Amniotic epithelial cell (primary cell): ENCODE data around the gene MLST8.
"Not testable (repeated sequence)": the region's sequence is repeated elsewhere in the genome, so short reads cannot be mapped to it uniquely, and the experiment has no call there.

Experiments
- DNase-seq: peaks from one replicate; pipeline ENCODE4 v3.0.0-alpha.2; 2010; ENCODE audit warnings: low read depth

MLST8 gene

GRCh38 chr16:2244926-2245795, 39.9 kb downstream of the MLST8 start:
- no peak for DNase-seq

DNA sequence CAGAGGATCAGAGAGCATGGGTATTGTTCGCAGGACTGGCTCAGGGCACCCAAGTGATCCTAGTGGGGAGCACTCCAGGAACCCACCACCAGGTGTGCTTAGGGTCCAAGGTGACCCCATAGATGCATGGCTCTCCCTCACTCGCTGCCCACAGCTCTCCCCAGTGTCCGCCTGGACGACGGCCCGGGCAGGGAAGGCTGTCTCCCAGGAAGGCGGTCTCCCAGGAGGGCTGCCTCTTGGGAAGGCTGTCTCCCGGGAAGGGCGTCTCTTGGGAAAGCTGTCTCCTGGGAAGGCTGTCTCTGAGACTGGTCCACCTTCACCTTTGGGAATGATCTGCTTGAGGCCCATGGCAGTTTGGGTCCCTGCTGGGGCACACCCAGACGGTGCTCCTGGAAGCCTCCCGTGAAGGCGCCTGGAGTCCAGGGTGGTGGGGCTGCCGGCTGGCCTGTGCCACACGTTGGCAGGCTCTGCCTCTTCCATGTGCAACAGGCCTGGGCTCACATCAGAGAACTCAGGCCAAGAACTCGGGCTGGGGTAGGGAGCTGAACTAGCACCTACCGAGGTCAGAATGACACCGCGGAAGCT, 41.1 kb downstream of the MLST8 start:
- no peak for DNase-seq

DNA sequence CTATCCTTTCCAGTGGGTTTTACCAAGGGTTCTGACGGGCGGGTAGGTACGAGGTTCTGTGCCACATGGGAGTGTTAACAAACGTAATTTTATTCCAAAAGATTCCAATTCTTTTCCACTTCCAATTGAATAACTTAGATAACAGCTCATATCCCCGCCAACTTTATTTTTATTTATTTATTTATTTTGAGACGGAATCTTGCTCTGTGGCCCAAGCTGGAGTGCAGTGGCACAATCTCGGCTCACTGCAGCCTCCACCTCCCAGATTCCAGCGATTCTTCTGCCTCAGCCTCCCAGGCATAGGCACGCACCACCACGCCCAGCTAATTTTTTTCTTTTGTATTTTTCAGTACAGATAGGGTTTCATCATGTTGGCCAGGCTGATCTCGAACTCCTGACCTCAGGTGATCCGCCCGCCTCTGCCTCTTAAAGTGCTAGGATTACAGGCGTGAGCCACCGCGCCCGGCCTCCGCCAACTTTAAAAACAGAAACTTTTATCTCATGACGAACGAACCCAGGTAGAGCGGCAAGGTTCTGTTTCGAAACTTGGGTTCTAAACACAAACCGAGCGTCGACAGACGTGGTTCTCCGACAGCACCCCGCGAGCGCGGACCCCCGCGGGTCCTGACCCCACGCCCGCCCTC, 45.5 kb downstream of the MLST8 start:
- DNase-seq, result peak; percentile 47

DNA sequence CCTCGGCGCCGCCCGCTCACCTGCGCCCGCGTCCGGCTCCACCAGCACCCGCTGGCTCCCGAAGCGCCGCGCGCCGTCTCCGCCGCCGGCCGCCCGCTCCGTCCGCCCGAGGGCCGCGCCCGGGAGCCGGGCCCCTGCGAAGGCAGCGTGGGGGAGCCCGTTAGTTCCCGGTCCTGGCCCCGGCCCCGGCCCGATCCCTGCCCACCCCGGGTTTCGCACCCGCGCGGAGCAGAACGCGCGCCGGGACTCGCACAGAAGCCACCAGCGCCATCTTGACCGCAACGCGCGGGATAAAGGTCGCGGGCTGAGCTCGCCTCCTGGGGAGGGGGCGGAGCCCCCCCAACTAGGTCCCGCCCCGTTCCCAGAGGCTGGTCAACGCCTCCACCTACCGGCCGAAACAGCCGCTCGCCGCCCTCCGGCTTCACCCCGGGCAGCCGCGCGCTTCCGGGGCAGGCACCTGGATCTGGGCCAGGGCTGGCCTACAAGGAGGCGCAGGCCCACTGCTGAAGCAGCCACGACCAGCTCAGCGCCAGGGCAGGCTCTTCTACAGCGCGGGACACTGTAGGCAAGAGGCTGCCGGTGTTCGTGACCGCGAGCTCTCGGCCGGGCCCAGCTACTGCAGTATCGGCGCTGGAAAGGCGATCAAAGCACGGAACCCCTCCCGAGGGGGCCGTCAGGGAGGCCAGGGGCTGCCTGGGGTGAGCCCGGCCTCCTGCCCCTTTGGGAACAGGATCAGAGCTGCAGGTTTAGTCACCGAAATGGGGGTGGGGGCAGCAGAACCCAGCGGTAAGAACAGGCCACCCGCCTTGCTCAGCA, 46.2 kb downstream of the MLST8 start, which contains the start of gene ECI1:
Gene ECI1, minus strand, starts transcription at position 292 of the 816 bp plus-strand sequence. Its CDS starts 21 bp downstream, at position 271.
- peak; percentile 92 for DNase-seq

DNA sequence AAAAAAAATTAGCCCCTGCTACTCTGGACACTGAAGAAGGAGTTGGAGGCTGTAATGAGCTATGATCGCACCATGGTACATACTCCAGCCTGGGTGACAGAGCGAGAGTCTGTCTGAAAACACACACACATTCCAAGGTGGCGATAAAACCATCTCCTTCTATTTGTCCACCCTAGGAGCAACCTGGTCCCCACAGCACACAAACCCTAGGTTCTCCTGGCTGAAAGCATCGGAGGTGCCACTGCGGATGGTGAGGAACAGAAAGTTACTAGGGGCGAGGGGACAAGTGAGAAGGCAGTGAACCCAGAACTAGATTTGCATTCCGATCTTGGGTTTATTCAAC, 47.5 kb downstream of the MLST8 start:
- peak; percentile 9 for DNase-seq

DNA sequence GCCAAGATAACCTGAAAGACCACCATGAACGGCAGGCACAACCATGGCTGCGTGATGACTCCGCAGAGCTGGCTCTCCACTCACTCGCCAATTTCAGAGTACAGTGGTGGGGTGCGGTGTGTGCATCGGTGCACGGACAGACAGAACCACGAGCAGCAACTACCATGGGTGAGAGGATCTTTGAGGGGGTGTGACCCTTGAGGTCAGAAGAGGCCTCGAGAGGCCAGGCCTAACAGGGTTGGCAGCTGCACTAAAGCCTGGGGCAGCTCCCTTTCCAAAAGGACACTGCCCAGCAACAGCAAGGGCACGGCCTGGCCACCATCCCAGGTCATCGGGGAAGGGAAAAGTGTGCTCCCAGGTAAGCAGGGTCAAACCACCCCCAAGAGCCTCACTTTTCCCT, 48.0 kb downstream of the MLST8 start:
- no peak for DNase-seq

DNA sequence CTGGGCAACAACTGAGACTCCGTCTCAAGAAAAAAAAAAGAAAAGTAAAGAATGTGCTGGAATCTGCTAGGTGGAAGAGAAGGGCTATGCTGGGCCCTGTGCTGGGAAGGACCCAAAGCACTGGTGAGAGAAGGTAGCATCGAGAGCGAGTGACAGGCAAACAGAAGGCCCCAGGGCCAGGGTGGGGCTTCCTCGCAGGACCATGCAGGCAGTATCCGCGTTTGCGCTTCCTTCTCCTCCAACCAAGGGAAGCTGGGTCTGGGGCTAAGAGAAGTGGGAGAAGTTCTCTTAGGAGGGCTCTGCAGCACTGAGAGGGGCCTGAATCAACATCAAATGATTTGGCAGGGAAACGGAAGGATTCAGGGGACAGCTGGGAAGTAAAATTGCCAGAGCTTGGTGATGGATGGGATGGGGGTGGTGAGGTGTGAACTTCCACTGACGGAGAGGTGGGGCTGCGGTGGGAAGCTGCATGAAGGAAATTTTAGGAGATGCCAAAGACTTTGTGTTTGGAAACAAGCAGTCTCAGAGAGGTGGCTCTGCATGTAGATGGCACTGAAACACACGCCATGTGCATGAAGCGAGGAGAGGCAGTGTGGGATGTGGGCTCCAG, 51.4 kb downstream of the MLST8 start:
- DNase-seq, result no peak

DNA sequence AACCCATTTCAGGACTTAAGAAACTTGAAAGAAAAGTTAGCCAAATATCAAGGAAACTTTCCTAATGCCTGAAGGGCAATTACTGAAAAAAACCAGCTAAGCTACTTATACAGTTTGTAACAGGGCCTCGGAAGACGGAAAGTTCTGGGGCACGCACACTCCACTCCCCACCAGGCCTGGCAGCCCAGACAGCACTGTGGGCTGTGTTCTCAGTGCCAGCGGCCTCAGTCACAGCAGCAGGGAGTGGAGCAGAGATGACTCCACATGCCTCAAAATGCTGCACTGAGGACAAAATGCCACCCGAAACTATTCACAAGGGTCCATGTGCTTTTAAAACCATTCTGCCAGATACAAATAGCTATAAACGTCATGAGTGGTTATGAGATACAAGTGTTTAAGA, 52.5 kb downstream of the MLST8 start:
- no peak for DNase-seq

GRCh38 chr16:2258530-2258929, 53.3 kb downstream of the MLST8 start:
- not testable (repeated sequence) for DNase-seq
